Stimulated activated CD4-positive, alpha-beta T cell treated with anti-CD3 and anti-CD28 coated beads, Interleukin-12 subunit alpha, Interleukin-12 subunit beta, amount 100 ng/mL, for 48 hours (primary cell): Measurements from ENCODE around the gene ITSN1.
"Not testable (repeated sequence)": the region's sequence is repeated elsewhere in the genome, so short reads cannot be mapped to it uniquely, and the experiment has no call there.

Experiments
- DNase-seq, 3 donors: peaks; one replicate each; pipeline ENCODE4 v3.0.0-alpha.2; 2020; ENCODE audit warnings: low read depth in 2 of 3, low spot score in 1 of 3

ITSN1 gene

GRCh38 chr21:33642027-33642895, at the start of gene ITSN1:
Gene ITSN1, plus strand, starts transcription at chr21:33642501. Its CDS starts 76,328 bp downstream, at chr21:33718829.
- DNase-seq: peak; percentile 99 to 100 (median 100)

- no peak for DNase-seq
Measured at GRCh38 chr21:33598051-33598450, 44.2 kb upstream of the ITSN1 start.

GRCh38 chr21:33608559-33608958, 33.7 kb upstream of the ITSN1 start:
- no peak for DNase-seq

GRCh38 chr21:33611006-33611744, 31.1 kb upstream of the ITSN1 start:
- DNase-seq: no peak

- DNase-seq: not testable (repeated sequence)
Measured at GRCh38 chr21:33617565-33617964, 24.7 kb upstream of the ITSN1 start.

GRCh38 chr21:33618407-33618806, 23.9 kb upstream of the ITSN1 start:
- DNase-seq: no peak

- no peak for DNase-seq
Measured at GRCh38 chr21:33619726-33620125, 22.6 kb upstream of the ITSN1 start.

- DNase-seq: no peak
Measured at GRCh38 chr21:33622253-33622652, 20.0 kb upstream of the ITSN1 start.

- not testable (repeated sequence) for DNase-seq
Measured at GRCh38 chr21:33626151-33626550, 16.1 kb upstream of the ITSN1 start.

- no peak for DNase-seq
Measured at GRCh38 chr21:33634254-33634653, 8.0 kb upstream of the ITSN1 start.

- peak in 1 of 3 donors; percentile 2 for DNase-seq
Measured at GRCh38 chr21:33640697-33641351, 1.5 kb upstream of the ITSN1 start.

- DNase-seq: peak; percentile 99 to 100 (median 100)
Measured at GRCh38 chr21:33641352-33642026, 812 bp upstream of the ITSN1 start, which contains the start of gene CRYZL1. Gene CRYZL1, minus strand, starts transcription at chr21:33641741. Its CDS starts 10,190 bp downstream, at chr21:33631551.

- peak in 1 of 3 donors; percentile 3 for DNase-seq
Measured at GRCh38 chr21:33642896-33643657, 776 bp downstream of the ITSN1 start.

- no peak for DNase-seq
Measured at GRCh38 chr21:33643658-33644311, 1.5 kb downstream of the ITSN1 start.

GRCh38 chr21:33644383-33645074, 2.2 kb downstream of the ITSN1 start:
- no peak for DNase-seq

- DNase-seq: no peak
Measured at GRCh38 chr21:33645730-33646129, 3.4 kb downstream of the ITSN1 start.

- DNase-seq: no peak
Measured at GRCh38 chr21:33647587-33647986, 5.3 kb downstream of the ITSN1 start.

- DNase-seq: no peak
Measured at GRCh38 chr21:33648555-33648954, 6.3 kb downstream of the ITSN1 start.

GRCh38 chr21:33650230-33650629, 7.9 kb downstream of the ITSN1 start:
- no peak for DNase-seq
